SK-N-MC (cell line): Measurements from ENCODE around the gene HAS3.
A peak's percentile ranks its signal among the peaks of the same experiment; 100 is the strongest.
"Not testable (repeated sequence)": the region's sequence is repeated elsewhere in the genome, so short reads cannot be mapped to it uniquely, and the experiment has no call there.

Source experiments
- DNase-seq: peaks from one replicate; pipeline ENCODE4 v3.0.0-alpha.2; 2011; ENCODE audit warnings: low read depth, low spot score
- H3K27ac ChIP-seq: fragments of 200-600 bp; sonication (generic); 2 replicates; pipeline ENCODE4 v1.5.1; 2016; ENCODE audit warnings: mixed run types
- H3K36me3 ChIP-seq: fragments of 200-600 bp; sonication (generic); 2 replicates; pipeline ENCODE4 v1.6.1; 2017; ENCODE audit warnings: antibody characterized with exemption, low read length, mixed read lengths; ENCODE audit not compliant: insufficient read depth
- H3K4me3 ChIP-seq: fragments of 200-600 bp; sonication (generic); 2 replicates; pipeline ENCODE4 v1.5.1; 2016
- H3K9ac ChIP-seq: fragments of 200-600 bp; sonication (generic); 2 replicates; pipeline ENCODE4 v1.8.0; 2017; ENCODE audit warnings: mixed run types, mixed read lengths; ENCODE audit not compliant: insufficient read length
- H3K9me3 ChIP-seq: fragments of 200-600 bp; sonication (generic); 2 replicates; pipeline ENCODE4 v1.6.1; 2017; ENCODE audit warnings: low read depth, mild to moderate bottlenecking, antibody characterized with exemption, low read length, moderate library complexity, mixed read lengths
- EZH2 ChIP-seq: fragments of 200-600 bp; sonication (generic); IDR thresholded peaks from one replicate; pipeline ENCODE4 v1.6.1; 2017; ENCODE audit warnings: antibody characterized with exemption
- FOXP2 ChIP-seq: optimal IDR thresholded peaks from 2 replicates; pipeline ENCODE3; 2011; ENCODE audit warnings: mild to moderate bottlenecking, moderate library complexity; ENCODE audit not compliant: insufficient read depth; ENCODE audit errors: extremely low read length, control extremely low read depth
- POLR2AphosphoS5 ChIP-seq: IDR thresholded peaks from 2 replicates; pipeline ENCODE4 v1.6.1; 2012; ENCODE audit warnings: mild to moderate bottlenecking, low read depth, low read length, borderline replicate concordance

Gene HAS3

GRCh38 chr16:69105501-69106361, at the start of gene HAS3:
TSS of gene HAS3 (plus strand) at chr16:69105653. CDS start at chr16:69109396, 3,743 bp downstream.
- DNase-seq, result no peak
- no peaks in the 10 kb centered on the region for H3K9me3 ChIP-seq
- H3K9ac ChIP-seq, result no peak within 1 kb of the TSS
- H3K36me3 ChIP-seq, result no peaks in the 10 kb centered on the region
- TF ChIP-seq FOXP2 (no peak), EZH2 (no peak), POLR2AphosphoS5 (no peak)
- H3K27ac ChIP-seq, result no peak within 1 kb of the TSS
- peak within 1 kb of the TSS; percentile 74 for H3K4me3 ChIP-seq

GRCh38 chr16:69055980-69056379, 49.5 kb upstream of the HAS3 start:
- no peak for DNase-seq
- Histone ChIP-seq H3K4me3 (no peak overlapping the region), H3K9ac (no peak overlapping the region), H3K36me3 (no peaks in the 10 kb centered on the region), H3K27ac (no peak overlapping the region), H3K9me3 (no peaks in the 10 kb centered on the region)
- TF ChIP-seq EZH2 (no peak), FOXP2 (no peak), POLR2AphosphoS5 (no peak)

GRCh38 chr16:69056421-69056820, 49.0 kb upstream of the HAS3 start:
- no peak overlapping the region for H3K4me3 ChIP-seq
- no peak overlapping the region for H3K9ac ChIP-seq
- TF ChIP-seq FOXP2 (no peak), EZH2 (no peak), POLR2AphosphoS5 (no peak)
- H3K27ac ChIP-seq, result no peak overlapping the region
- DNase-seq, result no peak
- no peaks in the 10 kb centered on the region for H3K9me3 ChIP-seq
- H3K36me3 ChIP-seq, result no peaks in the 10 kb centered on the region

- no peak for DNase-seq
- TF ChIP-seq EZH2 (no peak), FOXP2 (no peak), POLR2AphosphoS5 (no peak)
Measured at GRCh38 chr16:69057400-69058378, 47.8 kb upstream of the HAS3 start.

GRCh38 chr16:69063491-69063890, 42.0 kb upstream of the HAS3 start:
- not testable (repeated sequence) for H3K9me3 ChIP-seq, H3K9ac ChIP-seq, H3K36me3 ChIP-seq, H3K27ac ChIP-seq, DNase-seq, H3K4me3 ChIP-seq

More at GRCh38 chr16:69057400-69058378, 47.8 kb upstream of the HAS3 start:
- no peak overlapping the region for H3K4me3 ChIP-seq
- H3K36me3 ChIP-seq, result no peaks in the 10 kb centered on the region
- no peaks in the 10 kb centered on the region for H3K9me3 ChIP-seq
- no peak overlapping the region for H3K9ac ChIP-seq
- H3K27ac ChIP-seq, result no peak overlapping the region

- DNase-seq, result no peak
- no peak overlapping the region for H3K9ac ChIP-seq
- TF ChIP-seq POLR2AphosphoS5 (no peak), EZH2 (no peak), FOXP2 (no peak)
- H3K27ac ChIP-seq, result no peak overlapping the region
- no peak overlapping the region; the same call in 1 of the 2 replicates for H3K4me3 ChIP-seq
- no peaks in the 10 kb centered on the region for H3K36me3 ChIP-seq
- no peaks in the 10 kb centered on the region for H3K9me3 ChIP-seq
Measured at GRCh38 chr16:69064124-69064763, 41.2 kb upstream of the HAS3 start.

GRCh38 chr16:69064764-69065313, 40.6 kb upstream of the HAS3 start:
- H3K9me3 ChIP-seq, result no peaks in the 10 kb centered on the region
- no peak overlapping the region; the same call in 1 of the 2 replicates for H3K4me3 ChIP-seq
- TF ChIP-seq POLR2AphosphoS5 (no peak), EZH2 (no peak), FOXP2 (no peak)
- no peak for DNase-seq
- H3K9ac ChIP-seq, result no peak overlapping the region
- no peak overlapping the region for H3K27ac ChIP-seq
- no peaks in the 10 kb centered on the region for H3K36me3 ChIP-seq
